ENCODE results near the gene ZBTB14.

Gene ZBTB14

DNA sequence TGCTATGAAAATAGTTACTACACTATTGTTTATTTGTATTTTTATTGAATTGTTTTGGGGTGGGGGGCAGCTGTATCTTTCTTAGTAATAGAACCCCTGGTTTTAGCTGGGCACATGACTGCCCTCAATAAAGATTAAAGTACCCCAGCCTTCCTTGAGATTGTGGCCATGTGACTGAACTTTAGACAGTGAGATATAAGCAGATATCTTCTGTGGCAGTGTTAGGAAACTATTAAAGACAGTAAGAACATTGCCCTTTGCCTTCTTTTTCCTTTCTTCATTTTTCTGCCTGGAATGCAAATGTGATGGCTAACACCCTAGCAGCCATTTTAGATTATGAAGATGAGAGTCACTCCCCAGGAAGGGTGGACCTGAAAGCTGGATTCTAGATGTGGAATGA, 50.6 kb downstream of the ZBTB14 start:
- DNase-seq (ENCODE audit: low read depth) = no peak
- no peak overlapping the region for H3K4me3 ChIP-seq (ENCODE audit: low read length)
- TF ChIP-seq, protein P1, sequence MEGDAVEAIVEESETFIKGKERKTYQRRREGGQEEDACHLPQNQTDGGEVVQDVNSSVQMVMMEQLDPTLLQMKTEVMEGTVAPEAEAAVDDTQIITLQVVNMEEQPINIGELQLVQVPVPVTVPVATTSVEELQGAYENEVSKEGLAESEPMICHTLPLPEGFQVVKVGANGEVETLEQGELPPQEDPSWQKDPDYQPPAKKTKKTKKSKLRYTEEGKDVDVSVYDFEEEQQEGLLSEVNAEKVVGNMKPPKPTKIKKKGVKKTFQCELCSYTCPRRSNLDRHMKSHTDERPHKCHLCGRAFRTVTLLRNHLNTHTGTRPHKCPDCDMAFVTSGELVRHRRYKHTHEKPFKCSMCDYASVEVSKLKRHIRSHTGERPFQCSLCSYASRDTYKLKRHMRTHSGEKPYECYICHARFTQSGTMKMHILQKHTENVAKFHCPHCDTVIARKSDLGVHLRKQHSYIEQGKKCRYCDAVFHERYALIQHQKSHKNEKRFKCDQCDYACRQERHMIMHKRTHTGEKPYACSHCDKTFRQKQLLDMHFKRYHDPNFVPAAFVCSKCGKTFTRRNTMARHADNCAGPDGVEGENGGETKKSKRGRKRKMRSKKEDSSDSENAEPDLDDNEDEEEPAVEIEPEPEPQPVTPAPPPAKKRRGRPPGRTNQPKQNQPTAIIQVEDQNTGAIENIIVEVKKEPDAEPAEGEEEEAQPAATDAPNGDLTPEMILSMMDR (conservative IDR thresholded peaks at IDR 0.05; ENCODE audit: low read length) = no peak

DNA sequence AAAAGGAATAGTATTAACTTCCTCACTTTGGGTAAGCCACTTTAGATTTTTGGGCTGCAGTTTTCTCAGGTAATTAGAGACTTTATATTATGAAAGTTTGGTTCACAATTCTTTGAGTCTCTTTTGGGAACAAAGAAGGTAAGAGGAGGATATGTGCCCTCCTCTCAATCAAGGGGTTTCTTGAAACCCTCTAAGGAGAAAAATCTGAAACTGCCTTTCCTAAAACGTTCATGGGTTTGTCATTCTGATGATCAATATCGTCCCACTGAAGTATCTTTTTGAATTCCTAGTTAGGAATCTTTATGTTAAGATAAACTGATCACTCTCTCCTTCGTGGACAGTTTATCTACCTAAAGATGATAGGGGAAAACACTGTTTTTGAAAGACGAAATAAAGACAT, 56.1 kb downstream of the ZBTB14 start:
- peak overlapping the region; percentile 82 for H3K4me3 ChIP-seq (ENCODE audit: low read length)
- DNase-seq (ENCODE audit: low read depth) = no peak
- TF ChIP-seq, protein P1 (conservative IDR thresholded peaks at IDR 0.05; ENCODE audit: low read length) = no peak

All from AG10803 (cell line).